SK-N-SH (cell line): ENCODE data around the gene RNLS. TPM values are rescaled to one million over a fixed set of nuclear protein-coding genes. Genes with fewer than 3 reads are reported as not detected.
A peak's percentile ranks its signal among the peaks of the same experiment; 100 is the strongest.

ENCODE experiments used
- CTCF ChIA-PET: fragments of 300-600, 350-600 bp; formaldehyde crosslinking; extraction: SDS; loops from one replicate; lab custom pipeline; 2021; lab: Yijun Ruan, JAX
- POLR2A ChIA-PET: fragments of 350-600 bp; sonication (Branson Sonifier 250); formaldehyde crosslinking; extraction: SDS; loops from one replicate; lab custom pipeline; 2020; ENCODE audit warnings: antibody characterized with exemption, inconsistent platforms; lab: Yijun Ruan, JAX
- DNase-seq: peaks from one replicate; pipeline ENCODE4 v3.0.0; 2012
- H2AFZ ChIP-seq: fragments of 200-600 bp; sonication (generic); 2 replicates; pipeline ENCODE4 v1.8.1; 2016; ENCODE audit warnings: antibody characterized with exemption, mild to moderate bottlenecking, low read depth
- H3F3A ChIP-seq: fragments of 200-600 bp; sonication (generic); replicated peaks from 2 replicates; pipeline ENCODE3; 2016; ENCODE audit warnings: antibody characterized with exemption, mild to moderate bottlenecking; ENCODE audit not compliant: insufficient read depth
- H3K27ac ChIP-seq, 2 experiments: fragments of 200-500 bp in 1 of 2; fragments of 200-600 bp in 1 of 2; sonication (Bioruptor generic) in 1 of 2; sonication (generic), shearing (Covaris generic) in 1 of 2; 2 replicates each; pipeline versions ENCODE4 v1.5.1 to v1.6.1; 2014 to 2016; ENCODE audit warnings: low read depth in 2 of 2, inconsistent platforms in 1 of 2, low read length in 1 of 2, mild to moderate bottlenecking in 1 of 2, mixed read lengths in 1 of 2
- H3K27me3 ChIP-seq: fragments of 200-600 bp; sonication (generic), shearing (Covaris generic); 2 replicates; pipeline ENCODE4 v1.6.1; 2016; ENCODE audit warnings: mixed run types; ENCODE audit not compliant: insufficient read depth
- H3K36me3 ChIP-seq, 2 experiments: fragments of 200-500 bp in 1 of 2; fragments of 200-600 bp in 1 of 2; sonication (Bioruptor generic) in 1 of 2; sonication (generic) in 1 of 2; replicated peaks in 1 of 2; 2 replicates each; pipeline versions ENCODE3 to v1.5.1; 2014 to 2016; ENCODE audit warnings: low read length in 1 of 2, mild to moderate bottlenecking in 1 of 2; ENCODE audit not compliant: insufficient read depth in 2 of 2, control insufficient read depth in 1 of 2
- H3K4me1 ChIP-seq, 2 experiments: fragments of 200-500 bp in 1 of 2; fragments of 200-600 bp in 1 of 2; sonication (Bioruptor generic) in 1 of 2; sonication (generic), shearing (Covaris generic) in 1 of 2; 2 replicates each; pipeline versions ENCODE4 v1.5.1 to v1.6.1; 2014 to 2016; ENCODE audit warnings: low read depth in 1 of 2, low read length in 1 of 2, mixed run types in 1 of 2; ENCODE audit not compliant: insufficient read depth in 2 of 2, control insufficient read depth in 1 of 2
- H3K4me2 ChIP-seq: fragments of 200-600 bp; sonication (generic), shearing (Covaris generic); 2 replicates; pipeline ENCODE4 v1.6.1; 2017; ENCODE audit warnings: mixed run types
- H3K4me3 ChIP-seq, 2 experiments: fragments of 200-500 bp in 1 of 2; fragments of 200-600 bp in 1 of 2; sonication (Bioruptor generic) in 1 of 2; sonication (generic), shearing (Covaris generic) in 1 of 2; 2 replicates each; pipeline versions ENCODE4 v1.5.1 to v1.8.1; 2014 to 2016; ENCODE audit warnings: low read depth in 2 of 2, inconsistent platforms in 1 of 2, low read length in 1 of 2, mild to moderate bottlenecking in 1 of 2, mixed read lengths in 1 of 2, moderate library complexity in 1 of 2
- H3K79me2 ChIP-seq: fragments of 200-600 bp; sonication (generic); 2 replicates; pipeline ENCODE4 v1.8.1; 2017; ENCODE audit warnings: mild to moderate bottlenecking; ENCODE audit not compliant: insufficient read depth
- H3K9ac ChIP-seq: fragments of 200-600 bp; sonication (generic); 2 replicates; pipeline ENCODE4 v1.6.1; 2017; ENCODE audit warnings: mixed run types
- H3K9me2 ChIP-seq: fragments of 200-600 bp; sonication (generic); 2 replicates; pipeline ENCODE4 v1.6.1; 2017; ENCODE audit warnings: mixed run types
- H3K9me3 ChIP-seq: fragments of 200-600 bp; sonication (generic); 2 replicates; pipeline ENCODE4 v1.6.1; 2017; ENCODE audit warnings: mixed run types, mild to moderate bottlenecking, moderate library complexity
- H4K20me1 ChIP-seq: fragments of 200-600 bp; sonication (generic); 2 replicates; pipeline ENCODE4 v1.6.1; 2017; ENCODE audit warnings: mild to moderate bottlenecking, mixed run types; ENCODE audit not compliant: insufficient read depth
- CHD2 ChIP-seq: fragments of 150-350 bp; IDR thresholded peaks from 2 replicates; pipeline ENCODE4 v1.6.1; 2018; ENCODE audit warnings: low read length; ENCODE audit not compliant: partially characterized antibody
- CTCF ChIP-seq: fragments of 200-600 bp; sonication (generic); IDR thresholded peaks from 2 replicates; pipeline ENCODE4 v1.6.1; 2017; ENCODE audit warnings: antibody characterized with exemption, mild to moderate bottlenecking, moderate library complexity
- FOSL2 ChIP-seq: IDR thresholded peaks from 2 replicates; pipeline ENCODE4 v1.4.0; 2012; ENCODE audit warnings: low read depth, mild to moderate bottlenecking, moderate library complexity, borderline replicate concordance
- FOXJ3 ChIP-seq: sonication (generic); formaldehyde crosslinking; IDR thresholded peaks from 2 replicates; pipeline ENCODE4 v1.5.1; 2020; ENCODE audit warnings: mild to moderate bottlenecking, missing genetic modification reagents
- IRF3 ChIP-seq: fragments of 150-350 bp; IDR thresholded peaks from 2 replicates; pipeline ENCODE4 v1.6.1; 2016; ENCODE audit warnings: mild to moderate bottlenecking, low read depth, low read length
- JUND ChIP-seq: IDR thresholded peaks from 2 replicates; pipeline ENCODE4 v1.4.0; 2012
- MXI1 ChIP-seq: IDR thresholded peaks from 2 replicates; pipeline ENCODE4 v1.6.1; 2012; ENCODE audit warnings: mild to moderate bottlenecking, low read depth, low read length, improper control_type of control experiment
- NRF1 ChIP-seq: IDR thresholded peaks from 2 replicates; pipeline ENCODE4 v1.6.1; 2012; ENCODE audit warnings: low read depth, mild to moderate bottlenecking, low read length
- PBX3 ChIP-seq: IDR thresholded peaks from 2 replicates; pipeline ENCODE4; 2012
- SIN3A ChIP-seq: IDR thresholded peaks from 2 replicates; pipeline ENCODE4 v1.6.1; 2012; ENCODE audit warnings: low read depth, mild to moderate bottlenecking, low read length, moderate library complexity, borderline replicate concordance
- TCF12 ChIP-seq: IDR thresholded peaks from 2 replicates; pipeline ENCODE4 v1.4.0; 2012
- TEAD4 ChIP-seq: IDR thresholded peaks from 2 replicates; pipeline ENCODE4 v1.4.0; 2012; ENCODE audit warnings: mild to moderate bottlenecking, borderline replicate concordance; ENCODE audit not compliant: insufficient read depth
- ZBTB33 ChIP-seq: IDR thresholded peaks from 2 replicates; pipeline ENCODE4 v1.4.0; 2012; ENCODE audit warnings: low read depth, borderline replicate concordance
- WGBS: methylation state at CpG from one replicate; pipeline ENCODE4 v1.1.6; 2017; ENCODE audit warnings: low lambda C conversion rate; 5-methylcytosine and 5-hydroxymethylcytosine counted together
- polyA plus RNA-seq, 3 experiments: library from polyadenylated mRNA; depleted of rRNA; stranded (reverse); fragments of >200 nt; gene quantifications; 2 replicates each; pipeline ENCODE4 v1.2.3, GENCODE V29; 2012
- TF ChIP-seq, protein P1 (sequence below): IDR thresholded peaks from 2 replicates; pipeline ENCODE4 v1.4.0; 2012; ENCODE audit warnings: low read depth, borderline replicate concordance
- TF ChIP-seq, protein P2 (sequence below): fragments of 150-350 bp; IDR thresholded peaks from 2 replicates; pipeline ENCODE4 v1.6.1; 2017; ENCODE audit warnings: antibody characterized with exemption, low read length, low read depth, borderline replicate concordance

Gene RNLS
- polyA plus RNA-seq, 1 of the 3 experiments (the other 2 are of a cell fraction): not detected

GRCh38 chr10:88245974-88246511, 337.1 kb downstream of the RNLS start:
- peak overlapping the region in 1 of 2 experiments; percentile 99; a peak in 2 of 4 replicates for H3K27ac ChIP-seq
- ChIA-PET POLR2A (no interaction called here), CTCF (interaction anchor here (1.7 to 2.2 kb wide), 2 partner anchors 143 to 307 kb away, joined by 4 to 9 read pairs; no protein-coding TSS in a partner anchor)
- H3F3A ChIP-seq: no peaks in the 10 kb centered on the region
- no peak for DNase-seq
- H3K4me3 ChIP-seq: no peak overlapping the region
- H3K9ac ChIP-seq: no peak overlapping the region
- H3K4me1 ChIP-seq: peaks cover 0 to 31% of the 10 kb centered on the region in 2 experiments; a peak in 2 of 4 replicates
- H3K4me2 ChIP-seq: no peak overlapping the region
- no peaks in the 10 kb centered on the region for H3K36me3 ChIP-seq
- H2AFZ ChIP-seq: no peak overlapping the region
- no peaks in the 10 kb centered on the region for H3K9me3 ChIP-seq
- WGBS: 73% methylated on average over 4 of the region's 4 CpGs
- no peaks in the 10 kb centered on the region for H3K27me3 ChIP-seq
- no peak for TF ChIP-seq NRF1
- TF ChIP-seq TEAD4: no peak
- TF ChIP-seq, protein P1, sequence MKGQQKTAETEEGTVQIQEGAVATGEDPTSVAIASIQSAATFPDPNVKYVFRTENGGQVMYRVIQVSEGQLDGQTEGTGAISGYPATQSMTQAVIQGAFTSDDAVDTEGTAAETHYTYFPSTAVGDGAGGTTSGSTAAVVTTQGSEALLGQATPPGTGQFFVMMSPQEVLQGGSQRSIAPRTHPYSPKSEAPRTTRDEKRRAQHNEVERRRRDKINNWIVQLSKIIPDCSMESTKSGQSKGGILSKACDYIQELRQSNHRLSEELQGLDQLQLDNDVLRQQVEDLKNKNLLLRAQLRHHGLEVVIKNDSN: no peak
- no peak for TF ChIP-seq MXI1
- no peak for TF ChIP-seq JUND
- no peak for TF ChIP-seq SIN3A
- no peak for TF ChIP-seq FOSL2
- no peak for TF ChIP-seq CHD2
- TF ChIP-seq PBX3: no peak
- TF ChIP-seq IRF3: no peak
- no peak for TF ChIP-seq ZBTB33
- no peak for TF ChIP-seq FOXJ3 (CRISPR knock-in tag)
- no peak for TF ChIP-seq TCF12
- TF ChIP-seq, protein P2, sequence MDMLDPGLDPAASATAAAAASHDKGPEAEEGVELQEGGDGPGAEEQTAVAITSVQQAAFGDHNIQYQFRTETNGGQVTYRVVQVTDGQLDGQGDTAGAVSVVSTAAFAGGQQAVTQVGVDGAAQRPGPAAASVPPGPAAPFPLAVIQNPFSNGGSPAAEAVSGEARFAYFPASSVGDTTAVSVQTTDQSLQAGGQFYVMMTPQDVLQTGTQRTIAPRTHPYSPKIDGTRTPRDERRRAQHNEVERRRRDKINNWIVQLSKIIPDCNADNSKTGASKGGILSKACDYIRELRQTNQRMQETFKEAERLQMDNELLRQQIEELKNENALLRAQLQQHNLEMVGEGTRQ: no peak
- TF ChIP-seq CTCF: no peak
- TF ChIP-seq, all 33 proteins: peak for 0
- Histone ChIP-seq H3K9me2 (no peaks in the 10 kb centered on the region), H4K20me1 (no peaks in the 10 kb centered on the region), H3K79me2 (no peaks in the 10 kb centered on the region)
